WTC11 (cell line): ENCODE results near the gene FSD1L. TPM values are rescaled to one million over a fixed set of nuclear protein-coding genes. Genes with fewer than 3 reads are reported as not detected.

ENCODE experiments used
- ATAC-seq: fragments of 200-7000 bp; cut with Tn5 transposase; 2 replicates; pipeline ENCODE4 v1.10.0; 2021; ENCODE audit warnings: mild to moderate bottlenecking, moderate library complexity
- CTCF ChIA-PET: fragments of 300-600 bp; sonication (Branson Sonifier 250); formaldehyde crosslinking; loops from one replicate; lab custom pipeline; 2021; ENCODE audit warnings: antibody characterized with exemption; lab: Charles Lee
- POLR2A ChIA-PET: fragments of 350-600 bp; sonication (Branson Sonifier 250); formaldehyde crosslinking; loops from one replicate; lab custom pipeline; 2021; ENCODE audit warnings: antibody characterized with exemption; lab: Charles Lee
- DNase-seq: peaks from one replicate; pipeline ENCODE4 v3.0.0; 2021; ENCODE audit warnings: low spot score
- H3K27ac Mint-ChIP-seq: 2 replicates; pipeline ENCODE4 v1.8.0; 2021; ENCODE audit warnings: mixed read lengths
- H3K27me3 Mint-ChIP-seq: 2 replicates; pipeline ENCODE4 v1.8.0; 2021; ENCODE audit warnings: low read depth, mild to moderate bottlenecking, moderate library complexity, mixed read lengths
- H3K36me3 Mint-ChIP-seq: 2 replicates; pipeline ENCODE4 v1.8.0; 2021; ENCODE audit warnings: mixed read lengths
- H3K4me1 Mint-ChIP-seq: 2 replicates; pipeline ENCODE4 v1.8.0; 2022; ENCODE audit warnings: mixed read lengths
- H3K4me3 Mint-ChIP-seq: 2 replicates; pipeline ENCODE4 v1.8.0; 2021; ENCODE audit warnings: mild to moderate bottlenecking, moderate library complexity, mixed read lengths
- H3K9me3 Mint-ChIP-seq: 2 replicates; pipeline ENCODE4 v1.8.0; 2021; ENCODE audit warnings: mixed read lengths
- FOXJ3 ChIP-seq: sonication (generic); formaldehyde crosslinking; IDR thresholded peaks from 2 replicates; pipeline ENCODE4 v1.9.0; 2021; ENCODE audit warnings: missing genetic modification reagents, mild to moderate bottlenecking, borderline replicate concordance
- FOXK1 ChIP-seq: sonication (generic); formaldehyde crosslinking; IDR thresholded peaks from 2 replicates; pipeline ENCODE4 v1.8.0; 2022; ENCODE audit warnings: mild to moderate bottlenecking, moderate library complexity, missing genetic modification reagents
- HMGXB4 ChIP-seq: sonication (generic); formaldehyde crosslinking; IDR thresholded peaks from 2 replicates; pipeline ENCODE4 v1.8.1; 2023; ENCODE audit warnings: mild to moderate bottlenecking, moderate library complexity, missing genetic modification reagents
- IRF1 ChIP-seq: sonication (generic); formaldehyde crosslinking; IDR thresholded peaks from 2 replicates; pipeline ENCODE4 v1.8.0; 2023; ENCODE audit warnings: missing genetic modification reagents
- JUN ChIP-seq: sonication (generic); formaldehyde crosslinking; IDR thresholded peaks from 2 replicates; pipeline ENCODE4 v1.8.0; 2023; ENCODE audit warnings: mild to moderate bottlenecking, missing genetic modification reagents
- MYBL2 ChIP-seq: sonication (generic); formaldehyde crosslinking; IDR thresholded peaks from 2 replicates; pipeline ENCODE4 v1.8.1; 2023; ENCODE audit warnings: mild to moderate bottlenecking, moderate library complexity, missing genetic modification reagents
- NR2C2 ChIP-seq: sonication (generic); formaldehyde crosslinking; IDR thresholded peaks from 2 replicates; pipeline ENCODE4 v1.8.0; 2022; ENCODE audit warnings: mild to moderate bottlenecking, missing genetic modification reagents
- SOX15 ChIP-seq: fragments of 250-450 bp; sonication (Bioruptor Pico); IDR thresholded peaks from 2 replicates; pipeline ENCODE4 v1.9.0; 2021; ENCODE audit warnings: mild to moderate bottlenecking
- TEAD1 ChIP-seq: sonication (generic); formaldehyde crosslinking; IDR thresholded peaks from 2 replicates; pipeline ENCODE4 v1.8.0; 2022; ENCODE audit warnings: mild to moderate bottlenecking, missing genetic modification reagents
- ZBTB21 ChIP-seq: sonication (generic); formaldehyde crosslinking; IDR thresholded peaks from 2 replicates; pipeline ENCODE4 v1.8.1; 2023; ENCODE audit warnings: mild to moderate bottlenecking, missing genetic modification reagents, borderline replicate concordance
- ZNF232 ChIP-seq: sonication (generic); formaldehyde crosslinking; IDR thresholded peaks from 2 replicates; pipeline ENCODE4 v1.8.0; 2022; ENCODE audit warnings: mild to moderate bottlenecking, missing genetic modification reagents
- ZNF671 ChIP-seq: fragments of 250-450 bp; sonication (Bioruptor Pico); IDR thresholded peaks from 2 replicates; pipeline ENCODE4 v1.8.0; 2021; ENCODE audit warnings: mild to moderate bottlenecking
- total RNA-seq: library from RNA; stranded (reverse); gene quantifications from 3 replicates; pipeline ENCODE4 v1.2.3, GENCODE V29; 2021
- TF ChIP-seq, protein P1 (sequence below): fragments of 250-450 bp; sonication (Bioruptor Pico); IDR thresholded peaks from 2 replicates; pipeline ENCODE4 v1.9.0; 2021; ENCODE audit warnings: mild to moderate bottlenecking, borderline replicate concordance
- TF ChIP-seq, protein P2 (sequence below): fragments of 250-450 bp; sonication (Bioruptor Pico); IDR thresholded peaks from 2 replicates; pipeline ENCODE4 v2.1.2; 2022; ENCODE audit warnings: mild to moderate bottlenecking, moderate library complexity
- TF ChIP-seq, protein P3 (sequence below): sonication (generic); formaldehyde crosslinking; IDR thresholded peaks from 2 replicates; pipeline ENCODE4 v1.8.1; 2023; ENCODE audit warnings: mild to moderate bottlenecking, missing genetic modification reagents
- TF ChIP-seq, protein P4 (sequence below): sonication (generic); formaldehyde crosslinking; IDR thresholded peaks from 2 replicates; pipeline ENCODE4 v1.8.0; 2023; ENCODE audit warnings: missing genetic modification reagents, mild to moderate bottlenecking, borderline replicate concordance
- TF ChIP-seq, protein P5 (sequence below): sonication (generic); formaldehyde crosslinking; IDR thresholded peaks from 2 replicates; pipeline ENCODE4 v1.8.1; 2022; ENCODE audit warnings: mild to moderate bottlenecking, moderate library complexity, missing genetic modification reagents
- TF ChIP-seq, protein P6 (sequence below): sonication (generic); formaldehyde crosslinking; IDR thresholded peaks from 2 replicates; pipeline ENCODE4 v1.8.1; 2022; ENCODE audit warnings: low read depth, mild to moderate bottlenecking, moderate library complexity, missing genetic modification reagents, borderline replicate concordance

The FSD1L gene
- total RNA-seq, 1 experiment from 2014 or later: 5.3 TPM

DNA sequence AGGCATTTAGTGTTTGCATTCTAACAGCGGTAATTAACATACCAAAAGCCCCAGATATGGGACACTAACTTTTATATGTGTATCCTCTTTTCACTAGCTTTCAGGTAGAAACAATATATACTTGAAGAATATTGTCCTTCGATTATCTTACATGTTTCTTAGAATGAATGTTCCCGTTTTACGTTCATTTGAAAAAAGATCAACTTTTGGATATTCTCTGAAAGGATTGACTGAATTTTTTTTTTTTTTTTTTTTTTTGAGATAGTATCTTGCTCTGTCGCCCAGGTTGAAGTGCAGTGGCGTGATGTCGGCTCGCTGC lies 32.2 kb upstream of the FSD1L start (continued):
- TF ChIP-seq, protein P1, sequence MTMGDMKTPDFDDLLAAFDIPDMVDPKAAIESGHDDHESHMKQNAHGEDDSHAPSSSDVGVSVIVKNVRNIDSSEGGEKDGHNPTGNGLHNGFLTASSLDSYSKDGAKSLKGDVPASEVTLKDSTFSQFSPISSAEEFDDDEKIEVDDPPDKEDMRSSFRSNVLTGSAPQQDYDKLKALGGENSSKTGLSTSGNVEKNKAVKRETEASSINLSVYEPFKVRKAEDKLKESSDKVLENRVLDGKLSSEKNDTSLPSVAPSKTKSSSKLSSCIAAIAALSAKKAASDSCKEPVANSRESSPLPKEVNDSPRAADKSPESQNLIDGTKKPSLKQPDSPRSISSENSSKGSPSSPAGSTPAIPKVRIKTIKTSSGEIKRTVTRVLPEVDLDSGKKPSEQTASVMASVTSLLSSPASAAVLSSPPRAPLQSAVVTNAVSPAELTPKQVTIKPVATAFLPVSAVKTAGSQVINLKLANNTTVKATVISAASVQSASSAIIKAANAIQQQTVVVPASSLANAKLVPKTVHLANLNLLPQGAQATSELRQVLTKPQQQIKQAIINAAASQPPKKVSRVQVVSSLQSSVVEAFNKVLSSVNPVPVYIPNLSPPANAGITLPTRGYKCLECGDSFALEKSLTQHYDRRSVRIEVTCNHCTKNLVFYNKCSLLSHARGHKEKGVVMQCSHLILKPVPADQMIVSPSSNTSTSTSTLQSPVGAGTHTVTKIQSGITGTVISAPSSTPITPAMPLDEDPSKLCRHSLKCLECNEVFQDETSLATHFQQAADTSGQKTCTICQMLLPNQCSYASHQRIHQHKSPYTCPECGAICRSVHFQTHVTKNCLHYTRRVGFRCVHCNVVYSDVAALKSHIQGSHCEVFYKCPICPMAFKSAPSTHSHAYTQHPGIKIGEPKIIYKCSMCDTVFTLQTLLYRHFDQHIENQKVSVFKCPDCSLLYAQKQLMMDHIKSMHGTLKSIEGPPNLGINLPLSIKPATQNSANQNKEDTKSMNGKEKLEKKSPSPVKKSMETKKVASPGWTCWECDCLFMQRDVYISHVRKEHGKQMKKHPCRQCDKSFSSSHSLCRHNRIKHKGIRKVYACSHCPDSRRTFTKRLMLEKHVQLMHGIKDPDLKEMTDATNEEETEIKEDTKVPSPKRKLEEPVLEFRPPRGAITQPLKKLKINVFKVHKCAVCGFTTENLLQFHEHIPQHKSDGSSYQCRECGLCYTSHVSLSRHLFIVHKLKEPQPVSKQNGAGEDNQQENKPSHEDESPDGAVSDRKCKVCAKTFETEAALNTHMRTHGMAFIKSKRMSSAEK: no peak
- no peak for TF ChIP-seq HMGXB4 (CRISPR knock-in tag)
- no peak for TF ChIP-seq FOXJ3 (CRISPR knock-in tag)
- TF ChIP-seq SOX15 (CRISPR knock-in tag): no peak
- TF ChIP-seq, protein P2, sequence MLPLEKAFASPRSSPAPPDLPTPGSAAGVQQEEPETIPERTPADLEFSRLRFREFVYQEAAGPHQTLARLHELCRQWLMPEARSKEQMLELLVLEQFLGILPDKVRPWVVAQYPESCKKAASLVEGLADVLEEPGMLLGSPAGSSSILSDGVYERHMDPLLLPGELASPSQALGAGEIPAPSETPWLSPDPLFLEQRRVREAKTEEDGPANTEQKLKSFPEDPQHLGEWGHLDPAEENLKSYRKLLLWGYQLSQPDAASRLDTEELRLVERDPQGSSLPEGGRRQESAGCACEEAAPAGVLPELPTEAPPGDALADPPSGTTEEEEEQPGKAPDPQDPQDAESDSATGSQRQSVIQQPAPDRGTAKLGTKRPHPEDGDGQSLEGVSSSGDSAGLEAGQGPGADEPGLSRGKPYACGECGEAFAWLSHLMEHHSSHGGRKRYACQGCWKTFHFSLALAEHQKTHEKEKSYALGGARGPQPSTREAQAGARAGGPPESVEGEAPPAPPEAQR (CRISPR knock-in tag): no peak
- TF ChIP-seq, protein P3, sequence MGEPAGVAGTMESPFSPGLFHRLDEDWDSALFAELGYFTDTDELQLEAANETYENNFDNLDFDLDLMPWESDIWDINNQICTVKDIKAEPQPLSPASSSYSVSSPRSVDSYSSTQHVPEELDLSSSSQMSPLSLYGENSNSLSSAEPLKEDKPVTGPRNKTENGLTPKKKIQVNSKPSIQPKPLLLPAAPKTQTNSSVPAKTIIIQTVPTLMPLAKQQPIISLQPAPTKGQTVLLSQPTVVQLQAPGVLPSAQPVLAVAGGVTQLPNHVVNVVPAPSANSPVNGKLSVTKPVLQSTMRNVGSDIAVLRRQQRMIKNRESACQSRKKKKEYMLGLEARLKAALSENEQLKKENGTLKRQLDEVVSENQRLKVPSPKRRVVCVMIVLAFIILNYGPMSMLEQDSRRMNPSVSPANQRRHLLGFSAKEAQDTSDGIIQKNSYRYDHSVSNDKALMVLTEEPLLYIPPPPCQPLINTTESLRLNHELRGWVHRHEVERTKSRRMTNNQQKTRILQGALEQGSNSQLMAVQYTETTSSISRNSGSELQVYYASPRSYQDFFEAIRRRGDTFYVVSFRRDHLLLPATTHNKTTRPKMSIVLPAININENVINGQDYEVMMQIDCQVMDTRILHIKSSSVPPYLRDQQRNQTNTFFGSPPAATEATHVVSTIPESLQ: no peak
- TF ChIP-seq NR2C2: no peak
- TF ChIP-seq ZNF671 (CRISPR knock-in tag): no peak
- no peak for TF ChIP-seq JUN (CRISPR knock-in tag)
- TF ChIP-seq MYBL2: no peak
- TF ChIP-seq ZBTB21 (CRISPR knock-in tag): no peak

GRCh38 chr9:105416840-105417239 lies 31.0 kb upstream of the FSD1L start:
- no peak overlapping the region for H3K27ac Mint-ChIP-seq
- CTCF ChIA-PET: interaction anchor here (0.8 kb wide), 1 partner anchor 554 kb away, joined by 3 read pairs; no protein-coding TSS in a partner anchor
- peaks cover 25% of the 10 kb centered on the region for H3K4me1 Mint-ChIP-seq
- H3K27me3 Mint-ChIP-seq: peaks cover 17% of the 10 kb centered on the region
- no peak for DNase-seq
- POLR2A ChIA-PET: no interaction called here
- peaks cover under 1% of the 10 kb centered on the region for H3K36me3 Mint-ChIP-seq
- peaks cover 5% of the 10 kb centered on the region for H3K9me3 Mint-ChIP-seq
- H3K4me3 Mint-ChIP-seq: no peak overlapping the region
- ATAC-seq: no peak
- TF ChIP-seq, protein P4, sequence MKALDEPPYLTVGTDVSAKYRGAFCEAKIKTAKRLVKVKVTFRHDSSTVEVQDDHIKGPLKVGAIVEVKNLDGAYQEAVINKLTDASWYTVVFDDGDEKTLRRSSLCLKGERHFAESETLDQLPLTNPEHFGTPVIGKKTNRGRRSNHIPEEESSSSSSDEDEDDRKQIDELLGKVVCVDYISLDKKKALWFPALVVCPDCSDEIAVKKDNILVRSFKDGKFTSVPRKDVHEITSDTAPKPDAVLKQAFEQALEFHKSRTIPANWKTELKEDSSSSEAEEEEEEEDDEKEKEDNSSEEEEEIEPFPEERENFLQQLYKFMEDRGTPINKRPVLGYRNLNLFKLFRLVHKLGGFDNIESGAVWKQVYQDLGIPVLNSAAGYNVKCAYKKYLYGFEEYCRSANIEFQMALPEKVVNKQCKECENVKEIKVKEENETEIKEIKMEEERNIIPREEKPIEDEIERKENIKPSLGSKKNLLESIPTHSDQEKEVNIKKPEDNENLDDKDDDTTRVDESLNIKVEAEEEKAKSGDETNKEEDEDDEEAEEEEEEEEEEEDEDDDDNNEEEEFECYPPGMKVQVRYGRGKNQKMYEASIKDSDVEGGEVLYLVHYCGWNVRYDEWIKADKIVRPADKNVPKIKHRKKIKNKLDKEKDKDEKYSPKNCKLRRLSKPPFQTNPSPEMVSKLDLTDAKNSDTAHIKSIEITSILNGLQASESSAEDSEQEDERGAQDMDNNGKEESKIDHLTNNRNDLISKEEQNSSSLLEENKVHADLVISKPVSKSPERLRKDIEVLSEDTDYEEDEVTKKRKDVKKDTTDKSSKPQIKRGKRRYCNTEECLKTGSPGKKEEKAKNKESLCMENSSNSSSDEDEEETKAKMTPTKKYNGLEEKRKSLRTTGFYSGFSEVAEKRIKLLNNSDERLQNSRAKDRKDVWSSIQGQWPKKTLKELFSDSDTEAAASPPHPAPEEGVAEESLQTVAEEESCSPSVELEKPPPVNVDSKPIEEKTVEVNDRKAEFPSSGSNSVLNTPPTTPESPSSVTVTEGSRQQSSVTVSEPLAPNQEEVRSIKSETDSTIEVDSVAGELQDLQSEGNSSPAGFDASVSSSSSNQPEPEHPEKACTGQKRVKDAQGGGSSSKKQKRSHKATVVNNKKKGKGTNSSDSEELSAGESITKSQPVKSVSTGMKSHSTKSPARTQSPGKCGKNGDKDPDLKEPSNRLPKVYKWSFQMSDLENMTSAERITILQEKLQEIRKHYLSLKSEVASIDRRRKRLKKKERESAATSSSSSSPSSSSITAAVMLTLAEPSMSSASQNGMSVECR (CRISPR knock-in tag): no peak
- TF ChIP-seq SOX15 (CRISPR knock-in tag): no peak
- no peak for TF ChIP-seq FOXK1
- no peak for TF ChIP-seq IRF1
- no peak for TF ChIP-seq ZNF232 (CRISPR knock-in tag)
- no peak for TF ChIP-seq HMGXB4 (CRISPR knock-in tag)
- no peak for TF ChIP-seq TEAD1 (CRISPR knock-in tag)
- TF ChIP-seq, protein P5, sequence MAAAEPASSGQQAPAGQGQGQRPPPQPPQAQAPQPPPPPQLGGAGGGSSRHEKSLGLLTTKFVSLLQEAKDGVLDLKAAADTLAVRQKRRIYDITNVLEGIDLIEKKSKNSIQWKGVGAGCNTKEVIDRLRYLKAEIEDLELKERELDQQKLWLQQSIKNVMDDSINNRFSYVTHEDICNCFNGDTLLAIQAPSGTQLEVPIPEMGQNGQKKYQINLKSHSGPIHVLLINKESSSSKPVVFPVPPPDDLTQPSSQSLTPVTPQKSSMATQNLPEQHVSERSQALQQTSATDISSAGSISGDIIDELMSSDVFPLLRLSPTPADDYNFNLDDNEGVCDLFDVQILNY (CRISPR knock-in tag): no peak
- TF ChIP-seq, protein P6, sequence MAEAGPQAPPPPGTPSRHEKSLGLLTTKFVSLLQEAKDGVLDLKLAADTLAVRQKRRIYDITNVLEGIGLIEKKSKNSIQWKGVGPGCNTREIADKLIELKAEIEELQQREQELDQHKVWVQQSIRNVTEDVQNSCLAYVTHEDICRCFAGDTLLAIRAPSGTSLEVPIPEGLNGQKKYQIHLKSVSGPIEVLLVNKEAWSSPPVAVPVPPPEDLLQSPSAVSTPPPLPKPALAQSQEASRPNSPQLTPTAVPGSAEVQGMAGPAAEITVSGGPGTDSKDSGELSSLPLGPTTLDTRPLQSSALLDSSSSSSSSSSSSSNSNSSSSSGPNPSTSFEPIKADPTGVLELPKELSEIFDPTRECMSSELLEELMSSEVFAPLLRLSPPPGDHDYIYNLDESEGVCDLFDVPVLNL: no peak
